AG10803 (cell line): ENCODE results near the gene ARID3C.

Experiments used
- DNase-seq: peaks from one replicate; pipeline ENCODE4 v3.0.0; 2010; ENCODE audit warnings: low read depth
- H3K4me3 ChIP-seq: 2 replicates; pipeline ENCODE4 v1.5.1; 2011; ENCODE audit warnings: mild to moderate bottlenecking, low read length, control low read depth
- CTCF ChIP-seq: conservative IDR thresholded peaks from 2 replicates; pipeline ENCODE4 v1.5.1; 2011; ENCODE audit warnings: mild to moderate bottlenecking, low read length, control low read depth, inconsistent platforms

The ARID3C gene

DNA sequence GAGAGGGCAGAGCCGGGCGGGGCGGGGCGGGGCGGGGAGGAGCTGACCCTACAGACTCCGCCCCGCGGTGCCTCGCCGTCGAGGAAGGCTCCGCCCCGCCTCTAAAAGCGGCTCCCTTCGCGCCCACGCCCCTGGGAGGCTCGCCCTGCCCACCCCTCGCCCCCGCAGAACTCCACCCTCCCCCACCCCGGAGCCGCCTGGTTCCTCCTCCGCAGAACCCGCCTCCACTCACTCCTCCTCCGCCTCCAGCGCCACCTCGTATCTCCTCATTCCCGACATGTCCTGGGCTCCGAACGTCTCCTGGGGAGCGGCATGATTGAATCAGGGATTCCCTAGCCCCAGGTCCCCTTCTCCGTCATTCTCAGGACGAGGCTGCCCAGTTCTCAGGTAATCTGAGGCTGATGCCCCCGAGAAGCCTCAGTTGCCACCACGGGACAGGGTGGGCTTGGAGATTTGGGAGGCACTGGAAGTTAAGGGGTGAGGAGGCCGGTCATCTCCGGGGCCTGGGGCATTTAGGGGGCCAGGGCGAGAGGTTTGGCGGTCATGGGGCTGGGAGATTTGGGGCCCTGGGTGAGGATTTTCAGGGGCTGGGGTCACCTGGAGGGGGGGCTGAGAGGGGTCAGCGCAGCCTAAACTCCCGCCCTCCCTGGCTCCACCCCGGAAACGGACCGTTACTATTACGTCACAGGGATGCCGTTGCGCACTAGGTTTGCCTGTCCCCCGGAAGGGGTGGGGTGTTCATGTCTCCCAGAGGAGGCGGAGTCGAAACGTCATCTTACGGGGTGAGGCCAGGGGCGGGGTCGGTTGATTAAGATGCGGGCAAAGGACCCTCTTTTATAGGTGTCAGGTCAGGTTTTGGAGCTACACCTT is 36.8 kb upstream of the ARID3C start:
- peak overlapping the region; percentile 97 for H3K4me3 ChIP-seq
- peak; percentile 93 for DNase-seq
- no peak for TF ChIP-seq CTCF

DNA sequence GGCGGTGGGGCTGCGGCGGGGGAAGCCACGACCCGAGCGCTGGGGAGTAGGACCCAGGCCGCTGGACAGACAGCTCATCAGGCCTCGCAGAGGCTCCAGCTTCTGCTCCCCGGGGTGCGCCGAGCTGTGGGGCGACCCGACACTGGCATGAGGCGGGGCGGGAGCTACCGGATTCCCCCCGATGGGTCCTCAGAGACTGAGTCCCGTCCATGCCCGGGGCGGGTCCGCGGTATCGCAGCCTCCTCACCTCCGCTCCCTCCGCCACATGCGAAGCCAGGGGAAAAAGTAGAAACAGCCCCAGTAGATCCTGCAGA is 36.2 kb upstream of the ARID3C start:
- no peak for DNase-seq
- no peak for TF ChIP-seq CTCF
- peak overlapping the region; percentile 70 for H3K4me3 ChIP-seq

GRCh38 chr9:34664281-34665066 is 35.6 kb upstream of the ARID3C start:
- DNase-seq, result peak; percentile 84
- peak; percentile 100 for TF ChIP-seq CTCF
- peak overlapping the region; percentile 70 for H3K4me3 ChIP-seq

- DNase-seq, result no peak
- TF ChIP-seq CTCF, result no peak
- H3K4me3 ChIP-seq, result no peak overlapping the region
Observed at GRCh38 chr9:34663303-34663605, 34.4 kb upstream of the ARID3C start.

GRCh38 chr9:34662526-34663302 is 33.8 kb upstream of the ARID3C start, which contains the start of gene CCL27:
Gene CCL27, minus strand, starts transcription at chr9:34662657. Its CDS starts 24 bp downstream, at chr9:34662633.
- no peak for DNase-seq
- H3K4me3 ChIP-seq, result no peak within 1 kb of the TSS
- TF ChIP-seq CTCF, result no peak

DNA sequence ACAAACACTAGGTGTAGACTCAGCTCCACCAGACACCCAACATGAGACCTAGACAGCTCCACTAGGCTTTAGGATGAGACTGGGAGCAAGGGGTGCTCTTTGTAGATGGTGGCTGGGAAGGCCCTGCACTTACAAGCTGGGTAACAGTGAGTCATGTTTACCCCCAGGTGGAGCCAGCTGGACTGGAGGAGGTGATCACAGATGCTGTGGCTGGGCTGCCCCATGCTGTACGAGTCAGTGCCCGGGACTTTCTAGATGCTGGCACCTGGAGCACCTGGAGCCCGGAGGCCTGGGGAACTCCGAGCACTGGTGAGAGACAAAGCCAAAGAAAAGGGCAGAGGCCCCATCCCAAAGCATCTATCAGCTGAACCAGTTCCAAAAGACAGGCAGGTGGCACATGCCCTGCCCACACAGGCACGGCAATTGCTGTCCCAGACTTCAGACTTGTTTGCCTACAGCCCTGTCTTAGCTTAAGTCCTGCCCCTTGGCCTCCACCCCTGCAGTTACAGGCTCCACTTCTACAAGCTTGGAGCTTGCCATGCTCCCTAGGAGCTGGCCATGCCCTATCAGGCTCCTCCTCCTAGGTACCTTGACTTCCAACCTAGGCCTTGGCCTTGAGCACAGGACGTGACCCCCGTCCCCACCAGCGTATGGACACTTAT is 30.9 kb upstream of the ARID3C start:
- no peak for TF ChIP-seq CTCF

More for the DNA sequence above, 30.9 kb upstream of the ARID3C start:
- no peak overlapping the region for H3K4me3 ChIP-seq
- DNase-seq, result no peak
